ENCODE results near the gene DMRTB1. TPM values are rescaled to one million over a fixed set of nuclear protein-coding genes. Genes with fewer than 3 reads are reported as not detected.

The DMRTB1 gene
- total and polyA plus RNA-seq, 4 donors, result not detected

DNA sequence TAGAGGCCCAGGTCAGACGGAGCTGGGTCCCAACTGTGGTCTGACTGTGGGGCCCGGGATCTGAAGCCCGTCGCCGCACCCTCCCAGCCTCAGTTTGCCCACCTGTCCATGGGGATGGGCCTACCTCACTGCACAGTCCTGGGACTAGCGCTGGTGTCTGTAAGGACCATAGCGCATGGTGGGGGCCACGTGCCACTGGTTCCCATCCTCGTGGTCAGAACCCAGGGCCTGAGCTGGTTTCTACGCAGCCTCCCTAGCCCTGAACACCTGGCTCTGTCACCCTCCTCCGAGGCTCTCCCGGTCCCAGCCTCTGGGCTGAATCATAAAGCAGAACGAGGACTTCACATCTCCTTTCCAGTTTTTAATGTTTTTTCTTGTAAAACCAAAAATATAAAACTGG is 46.7 kb downstream of the DMRTB1 start:
- DNase-seq (no peak), ATAC-seq (ENCODE audit: insufficient read depth, low FRiP score) (no peak)
- TF ChIP-seq, protein P1, sequence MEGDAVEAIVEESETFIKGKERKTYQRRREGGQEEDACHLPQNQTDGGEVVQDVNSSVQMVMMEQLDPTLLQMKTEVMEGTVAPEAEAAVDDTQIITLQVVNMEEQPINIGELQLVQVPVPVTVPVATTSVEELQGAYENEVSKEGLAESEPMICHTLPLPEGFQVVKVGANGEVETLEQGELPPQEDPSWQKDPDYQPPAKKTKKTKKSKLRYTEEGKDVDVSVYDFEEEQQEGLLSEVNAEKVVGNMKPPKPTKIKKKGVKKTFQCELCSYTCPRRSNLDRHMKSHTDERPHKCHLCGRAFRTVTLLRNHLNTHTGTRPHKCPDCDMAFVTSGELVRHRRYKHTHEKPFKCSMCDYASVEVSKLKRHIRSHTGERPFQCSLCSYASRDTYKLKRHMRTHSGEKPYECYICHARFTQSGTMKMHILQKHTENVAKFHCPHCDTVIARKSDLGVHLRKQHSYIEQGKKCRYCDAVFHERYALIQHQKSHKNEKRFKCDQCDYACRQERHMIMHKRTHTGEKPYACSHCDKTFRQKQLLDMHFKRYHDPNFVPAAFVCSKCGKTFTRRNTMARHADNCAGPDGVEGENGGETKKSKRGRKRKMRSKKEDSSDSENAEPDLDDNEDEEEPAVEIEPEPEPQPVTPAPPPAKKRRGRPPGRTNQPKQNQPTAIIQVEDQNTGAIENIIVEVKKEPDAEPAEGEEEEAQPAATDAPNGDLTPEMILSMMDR (IDR thresholded peaks at IDR 0.05; ENCODE audit: control extremely low read depth, extremely low read depth), result no peak
- peaks cover 0 to 2% (median 0%) of the 10 kb centered on the region in 4 donors for H3K9me3 ChIP-seq (ENCODE audit: control insufficient read depth in 4 of 4, insufficient read depth in 3 of 4, low read length in 3 of 4)
- H3K27ac ChIP-seq (ENCODE audit: low read depth in 1 of 2, low read length in 1 of 2), result no peak overlapping the region
- H3K36me3 ChIP-seq (ENCODE audit: control insufficient read depth in 4 of 4, insufficient read depth in 4 of 4, low read length in 4 of 4), result no peaks in the 10 kb centered on the region
- no peak overlapping the region for H3K4me3 ChIP-seq
- 89 to 94% methylated on average over 13 of the region's 13 CpGs for WGBS, 2 donors
- H3K27me3 ChIP-seq (ENCODE audit: control insufficient read depth in 3 of 3, insufficient read depth in 3 of 3, low read length in 2 of 3), result no peaks in the 10 kb centered on the region
- H3K4me1 ChIP-seq (ENCODE audit: control insufficient read depth in 5 of 5, insufficient read depth in 5 of 5, low read length in 5 of 5), result peaks cover 0 to 6% (median 0%) of the 10 kb centered on the region in 5 donors
- H3K9ac ChIP-seq (ENCODE audit: insufficient read depth in 1 of 2, low read length in 2 of 2), result no peak overlapping the region

DNA sequence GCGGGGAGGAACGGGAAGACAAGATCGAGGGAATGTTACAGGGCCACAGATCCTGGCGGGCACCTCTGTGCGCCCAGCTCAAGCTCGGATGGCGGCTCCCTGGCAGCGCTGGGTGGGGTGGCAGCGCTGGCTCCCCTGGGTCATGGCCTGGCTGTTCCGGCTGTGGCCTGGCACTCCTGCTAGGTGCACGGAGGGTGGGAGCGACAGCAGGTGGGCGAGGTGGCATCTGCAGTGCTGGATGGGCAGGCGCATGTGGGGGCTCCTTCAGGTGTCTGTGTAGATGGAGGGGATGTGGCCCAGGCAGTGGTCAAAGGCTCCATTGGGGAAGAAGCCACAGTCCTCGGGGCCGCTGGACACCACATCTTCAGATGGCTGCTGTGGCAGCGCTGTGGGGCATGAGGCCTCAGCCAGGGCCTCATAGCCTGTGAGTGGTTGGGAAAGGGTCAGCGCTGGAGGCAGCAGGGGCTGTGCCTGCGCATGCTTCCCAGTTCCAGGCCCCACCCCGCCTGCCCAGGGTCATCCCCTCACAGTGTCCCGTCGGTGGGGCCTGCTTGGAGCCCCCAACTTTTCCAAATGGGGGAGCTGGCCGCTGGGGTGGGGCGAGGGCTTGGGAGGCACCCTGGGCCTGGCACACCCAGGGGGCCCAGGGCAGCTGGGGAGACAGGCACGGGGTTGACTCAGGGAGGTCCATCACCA is 47.3 kb downstream of the DMRTB1 start:
- H3K9ac ChIP-seq (ENCODE audit: insufficient read depth in 1 of 2, low read length in 2 of 2), result no peak overlapping the region
- TF ChIP-seq, protein P1 (IDR thresholded peaks at IDR 0.05; ENCODE audit: control extremely low read depth, extremely low read depth), result no peak
- WGBS, 2 donors, result 92% methylated on average over 25 of the region's 25 CpGs
- H3K9me3 ChIP-seq (ENCODE audit: control insufficient read depth in 4 of 4, insufficient read depth in 3 of 4, low read length in 3 of 4), result peaks cover 0 to 2% (median 0%) of the 10 kb centered on the region in 4 donors
- no peak overlapping the region for H3K4me3 ChIP-seq
- no peak for DNase-seq
- peaks cover 0 to 6% (median 0%) of the 10 kb centered on the region in 5 donors for H3K4me1 ChIP-seq (ENCODE audit: control insufficient read depth in 5 of 5, insufficient read depth in 5 of 5, low read length in 5 of 5)
- no peaks in the 10 kb centered on the region for H3K36me3 ChIP-seq (ENCODE audit: control insufficient read depth in 4 of 4, insufficient read depth in 4 of 4, low read length in 4 of 4)
- H3K27me3 ChIP-seq (ENCODE audit: control insufficient read depth in 3 of 3, insufficient read depth in 3 of 3, low read length in 2 of 3), result no peaks in the 10 kb centered on the region
- no peak overlapping the region for H3K27ac ChIP-seq (ENCODE audit: low read depth in 1 of 2, low read length in 1 of 2)
- ATAC-seq (ENCODE audit: insufficient read depth, low FRiP score), result no peak

GRCh38 chr1:53507116-53507820 is 48.1 kb downstream of the DMRTB1 start:
- H3K9ac ChIP-seq (ENCODE audit: insufficient read depth in 1 of 2, low read length in 2 of 2), result no peak overlapping the region
- TF ChIP-seq, protein P1 (IDR thresholded peaks at IDR 0.05; ENCODE audit: control extremely low read depth, extremely low read depth), result no peak
- peaks cover 0 to 11% (median 0%) of the 10 kb centered on the region in 5 donors for H3K4me1 ChIP-seq (ENCODE audit: control insufficient read depth in 5 of 5, insufficient read depth in 5 of 5, low read length in 5 of 5)
- no peak overlapping the region for H3K4me3 ChIP-seq
- ATAC-seq (ENCODE audit: insufficient read depth, low FRiP score), result no peak
- H3K9me3 ChIP-seq (ENCODE audit: control insufficient read depth in 4 of 4, insufficient read depth in 3 of 4, low read length in 3 of 4), result peaks cover 0 to 2% (median 0%) of the 10 kb centered on the region in 4 donors
- H3K36me3 ChIP-seq (ENCODE audit: control insufficient read depth in 4 of 4, insufficient read depth in 4 of 4, low read length in 4 of 4), result no peaks in the 10 kb centered on the region
- no peaks in the 10 kb centered on the region for H3K27me3 ChIP-seq (ENCODE audit: control insufficient read depth in 3 of 3, insufficient read depth in 3 of 3, low read length in 2 of 3)
- DNase-seq, result no peak
- H3K27ac ChIP-seq (ENCODE audit: low read depth in 1 of 2, low read length in 1 of 2), result no peak overlapping the region
- WGBS, 2 donors, result 91 to 93% methylated on average over 13 of the region's 13 CpGs
